Kidney (tissue), 22 donors: ENCODE data around the gene PEX5L. TPM values are rescaled to one million over a fixed set of nuclear protein-coding genes. Genes with fewer than 3 reads are reported as not detected.

Source experiments
- DNase-seq, 5 donors: peaks; one replicate each; pipeline ENCODE4 v3.0.0-alpha.2; 2013 to 2020
- FAIRE-seq: peaks from 2 replicates; lab custom pipeline; 2012; peaks lifted over from hg19 to GRCh38; lab: Jason Lieb, UNC
- H3K27ac ChIP-seq, 2 donors: one replicate each; pipeline ENCODE4 v1.7.0; 2013; ENCODE audit warnings: low read depth in 2 of 2, low read length in 2 of 2, inconsistent platforms in 1 of 2
- H3K27me3 ChIP-seq: one replicate; pipeline ENCODE4 v1.7.1; 2013; ENCODE audit warnings: low read length, inconsistent platforms; ENCODE audit not compliant: control insufficient read depth, insufficient read depth
- H3K36me3 ChIP-seq, 3 donors: one replicate each; pipeline versions ENCODE4 v1.7.0 to v1.7.1; 2013; ENCODE audit warnings: low read length in 3 of 3, control low read depth in 1 of 3, inconsistent platforms in 1 of 3; ENCODE audit not compliant: insufficient read depth in 3 of 3, control insufficient read depth in 2 of 3
- H3K4me1 ChIP-seq, 3 donors: one replicate each; pipeline versions ENCODE4 v1.7.0 to v1.7.1; 2013; ENCODE audit warnings: low read length in 3 of 3, inconsistent platforms in 1 of 3, low read depth in 1 of 3; ENCODE audit not compliant: control insufficient read depth in 2 of 3, insufficient read depth in 2 of 3
- H3K4me3 ChIP-seq, 3 donors: one replicate each; pipeline versions ENCODE4 v1.7.0 to v1.8.1; 2013; ENCODE audit warnings: low read length in 3 of 3, control low read depth in 1 of 3, inconsistent platforms in 1 of 3
- H3K9ac ChIP-seq, 3 donors: one replicate each; pipeline versions ENCODE4 v1.7.0 to v1.7.1; 2013; ENCODE audit warnings: low read length in 3 of 3, control low read depth in 1 of 3, inconsistent platforms in 1 of 3
- H3K9me3 ChIP-seq, 3 donors: one replicate each; pipeline versions ENCODE4 v1.7.0 to v1.7.1; 2013; ENCODE audit warnings: low read length in 3 of 3, control low read depth in 1 of 3, inconsistent platforms in 1 of 3; ENCODE audit not compliant: control insufficient read depth in 2 of 3, insufficient read depth in 1 of 3
- intact Hi-C: fragments of 100-400 bp; cut with DNase I; formaldehyde crosslinking; loops from one replicate; pipeline ENCODE4 v1.11.1; 2022
- long read RNA-seq, 10 donors: library from polyadenylated mRNA in 1 of 10; unstranded in 1 of 10; transcript quantifications; one replicate each; pipeline ENCODE4 v2.0.0 and lab custom pipeline, GENCODE V29; 2021 to 2026
- polyA plus RNA-seq: library from polyadenylated mRNA; stranded (reverse); fragments of 350-450 nt; fragmentation: Illumina TruSeq; extraction: RNeasy Lipid Tissue Mini Kit (QIAGEN cat#74804); gene quantifications from one replicate; pipeline ENCODE4 v1.2.3, GENCODE V29; 2014; ENCODE audit warnings: low read depth, low replicate concordance; ENCODE audit not compliant: insufficient read depth
- total RNA-seq: library from RNA; stranded (reverse); fragmentation: NEBNext Ultra II Directional; extraction: Animal tissue kit (Norgen Biotek cat#: 25700); gene quantifications from one replicate; pipeline ENCODE4 v1.2.1, GENCODE V29; 2021
- TF ChIP-seq, protein P1 (sequence below): IDR thresholded peaks from 3 replicates; pipeline ENCODE4 v1.5.1; 2012; ENCODE audit warnings: mild to moderate bottlenecking, moderate library complexity, borderline replicate concordance; ENCODE audit not compliant: insufficient read depth; ENCODE audit errors: extremely low read depth
- donor health status: control.
- donor health status: control.
- donor health status: control.
- donor health status: control.
- donor health status: control.
- donor health status: DM: yes; HTN: yes; CAD: no.
- donor health status: Normal renal cell carcinoma (clear cell type).

The PEX5L gene, protein sequence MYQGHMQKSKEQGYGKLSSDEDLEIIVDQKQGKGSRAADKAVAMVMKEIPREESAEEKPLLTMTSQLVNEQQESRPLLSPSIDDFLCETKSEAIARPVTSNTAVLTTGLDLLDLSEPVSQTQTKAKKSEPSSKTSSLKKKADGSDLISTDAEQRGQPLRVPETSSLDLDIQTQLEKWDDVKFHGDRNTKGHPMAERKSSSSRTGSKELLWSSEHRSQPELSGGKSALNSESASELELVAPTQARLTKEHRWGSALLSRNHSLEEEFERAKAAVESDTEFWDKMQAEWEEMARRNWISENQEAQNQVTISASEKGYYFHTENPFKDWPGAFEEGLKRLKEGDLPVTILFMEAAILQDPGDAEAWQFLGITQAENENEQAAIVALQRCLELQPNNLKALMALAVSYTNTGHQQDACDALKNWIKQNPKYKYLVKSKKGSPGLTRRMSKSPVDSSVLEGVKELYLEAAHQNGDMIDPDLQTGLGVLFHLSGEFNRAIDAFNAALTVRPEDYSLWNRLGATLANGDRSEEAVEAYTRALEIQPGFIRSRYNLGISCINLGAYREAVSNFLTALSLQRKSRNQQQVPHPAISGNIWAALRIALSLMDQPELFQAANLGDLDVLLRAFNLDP
- total RNA-seq (not detected), polyA plus RNA-seq (0.32 TPM)
- long read RNA-seq, donor 1, result 0 reads
- long read RNA-seq, donor 2, result 0 reads
- long read RNA-seq, donor 3, result 0 reads
- long read RNA-seq, donor 4, result 0 reads
- long read RNA-seq, donor 5, result 0 reads
- long read RNA-seq, donor 6, result 0 reads
- long read RNA-seq, donor 7, result 0 reads
- long read RNA-seq, donor 8, result 0 reads
- long read RNA-seq, donor 9, result 0 reads
- long read RNA-seq, donor 10, result 0 reads

DNA sequence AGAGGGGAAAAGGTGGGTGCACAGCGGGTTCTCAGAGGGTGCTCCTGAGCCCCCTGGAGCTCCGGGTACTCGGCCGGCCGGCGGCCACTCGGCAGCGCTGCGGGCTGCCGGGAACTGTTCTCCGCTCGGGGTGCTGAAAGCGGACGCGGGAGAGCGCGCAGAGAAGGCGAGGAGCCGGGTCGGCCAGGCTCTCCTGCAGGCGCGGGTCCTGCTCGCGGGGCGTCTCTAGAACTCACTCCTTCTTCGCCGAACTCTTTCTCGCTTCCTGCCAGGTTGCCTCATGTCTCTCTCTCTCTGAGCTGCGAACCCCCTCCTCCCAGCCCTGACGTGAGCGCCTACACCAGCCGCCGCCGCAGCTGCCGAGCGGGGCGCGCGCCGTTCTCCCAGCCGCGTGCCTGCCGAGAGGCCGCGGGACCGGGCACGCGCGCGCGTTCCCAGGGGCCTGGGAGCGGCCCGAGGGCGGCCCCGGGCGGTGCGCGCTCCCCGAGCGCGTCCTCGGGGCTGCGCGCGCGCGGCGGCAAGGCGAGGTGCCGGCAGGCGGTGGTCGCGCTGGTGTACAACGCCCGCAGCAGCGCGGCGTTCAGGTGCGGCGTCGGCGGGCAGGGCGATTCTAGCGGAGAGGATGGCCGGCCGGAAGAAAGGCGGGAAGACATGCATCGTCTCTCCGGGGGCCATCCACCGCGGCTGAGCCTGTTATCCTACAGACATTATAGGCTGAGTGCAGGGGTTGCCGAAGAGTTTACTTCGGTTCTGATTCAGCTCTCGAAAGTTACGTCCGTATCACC is at the start of gene PEX5L:
TSS of gene PEX5L (minus strand) at position 267 of the 785 bp plus-strand sequence. CDS start 338 bp downstream, outside the sequence.
- no peaks in the 10 kb centered on the region for H3K4me1 ChIP-seq
- H3K27ac ChIP-seq, result no peak within 1 kb of the TSS
- DNase-seq, result peak; percentile 69 to 91 (median 90)
- TF ChIP-seq, protein P1, sequence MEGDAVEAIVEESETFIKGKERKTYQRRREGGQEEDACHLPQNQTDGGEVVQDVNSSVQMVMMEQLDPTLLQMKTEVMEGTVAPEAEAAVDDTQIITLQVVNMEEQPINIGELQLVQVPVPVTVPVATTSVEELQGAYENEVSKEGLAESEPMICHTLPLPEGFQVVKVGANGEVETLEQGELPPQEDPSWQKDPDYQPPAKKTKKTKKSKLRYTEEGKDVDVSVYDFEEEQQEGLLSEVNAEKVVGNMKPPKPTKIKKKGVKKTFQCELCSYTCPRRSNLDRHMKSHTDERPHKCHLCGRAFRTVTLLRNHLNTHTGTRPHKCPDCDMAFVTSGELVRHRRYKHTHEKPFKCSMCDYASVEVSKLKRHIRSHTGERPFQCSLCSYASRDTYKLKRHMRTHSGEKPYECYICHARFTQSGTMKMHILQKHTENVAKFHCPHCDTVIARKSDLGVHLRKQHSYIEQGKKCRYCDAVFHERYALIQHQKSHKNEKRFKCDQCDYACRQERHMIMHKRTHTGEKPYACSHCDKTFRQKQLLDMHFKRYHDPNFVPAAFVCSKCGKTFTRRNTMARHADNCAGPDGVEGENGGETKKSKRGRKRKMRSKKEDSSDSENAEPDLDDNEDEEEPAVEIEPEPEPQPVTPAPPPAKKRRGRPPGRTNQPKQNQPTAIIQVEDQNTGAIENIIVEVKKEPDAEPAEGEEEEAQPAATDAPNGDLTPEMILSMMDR, result no peak
- no peaks in the 10 kb centered on the region for H3K9me3 ChIP-seq
- no peak within 1 kb of the TSS for H3K9ac ChIP-seq
- no peaks in the 10 kb centered on the region for H3K36me3 ChIP-seq
- H3K27me3 ChIP-seq, result peaks cover 22% of the 10 kb centered on the region
- H3K4me3 ChIP-seq, result peak within 1 kb of the TSS; percentile 2 to 33 (median 29)
- FAIRE-seq, result no peak
- intact Hi-C loops, result no loop called here

DNA sequence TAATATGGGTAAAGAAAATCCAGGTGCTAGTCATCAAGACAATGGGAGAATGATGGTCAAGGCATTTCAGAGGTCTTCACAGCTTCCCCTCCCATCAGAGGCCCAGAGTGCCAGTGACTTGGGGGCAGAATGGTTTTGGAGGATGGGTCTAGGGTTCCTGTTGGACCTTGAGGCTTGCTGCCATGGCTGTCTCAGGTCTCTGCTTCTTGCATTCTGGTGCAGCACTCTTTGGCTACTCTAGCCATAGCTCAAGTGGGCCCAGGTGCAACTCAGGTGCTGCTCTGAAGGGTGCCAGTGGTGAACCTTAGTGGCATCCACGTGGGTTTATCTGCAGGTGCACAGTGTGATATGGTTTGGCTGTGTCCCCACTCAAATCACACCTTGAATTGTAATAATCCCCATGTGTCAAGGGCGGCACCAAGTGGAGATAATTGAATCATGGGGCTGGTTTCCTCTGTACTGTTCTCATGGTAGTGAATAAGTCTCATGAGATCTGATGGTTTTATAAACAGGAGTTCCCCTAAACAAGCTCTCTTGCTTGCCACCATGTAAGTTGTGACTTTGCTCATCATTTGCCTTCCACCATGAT is 48.5 kb upstream of the PEX5L start:
- intact Hi-C loops, result no loop called here
- DNase-seq (no peak), FAIRE-seq (no peak)
- TF ChIP-seq, protein P1, result no peak
- Histone ChIP-seq H3K27me3 (no peaks in the 10 kb centered on the region), H3K27ac (no peak overlapping the region), H3K4me3 (no peak overlapping the region), H3K4me1 (no peaks in the 10 kb centered on the region), H3K9ac (no peak overlapping the region), H3K9me3 (no peaks in the 10 kb centered on the region), H3K36me3 (no peaks in the 10 kb centered on the region)

DNA sequence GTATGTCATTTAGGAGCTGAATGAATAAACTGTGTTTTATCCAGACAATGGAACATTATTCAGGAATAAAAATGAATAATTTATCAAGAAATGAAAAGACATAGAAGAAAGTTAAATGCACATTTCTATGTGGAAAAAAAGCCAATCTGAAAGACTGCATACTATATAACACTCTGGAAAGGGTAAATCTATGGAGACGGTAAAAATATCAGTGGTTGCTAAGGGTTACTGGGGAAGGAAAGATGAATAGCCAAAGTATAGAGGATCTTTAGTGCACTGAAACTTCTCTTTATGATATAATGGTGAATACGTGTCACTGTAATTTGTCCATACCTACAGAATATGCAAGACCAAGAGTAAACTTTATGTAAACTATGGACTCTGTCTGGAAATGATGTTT is 46.0 kb upstream of the PEX5L start:
- intact Hi-C loops, result no loop called here
- no peaks in the 10 kb centered on the region for H3K27me3 ChIP-seq
- no peaks in the 10 kb centered on the region for H3K4me1 ChIP-seq
- FAIRE-seq (no peak), DNase-seq (no peak)
- H3K9me3 ChIP-seq, result no peaks in the 10 kb centered on the region
- TF ChIP-seq, protein P1, result no peak
- no peak overlapping the region for H3K27ac ChIP-seq
- no peaks in the 10 kb centered on the region for H3K36me3 ChIP-seq
- no peak overlapping the region for H3K4me3 ChIP-seq
- no peak overlapping the region for H3K9ac ChIP-seq
